Mesendoderm (in vitro differentiated cells): Measurements from ENCODE around the gene SRGAP3.

Experiments
- DNase-seq: peaks from one replicate; pipeline ENCODE4 v3.0.0; 2013
- H2AK5ac ChIP-seq: 2 replicates; pipeline ENCODE4 v1.6.1; 2013; ENCODE audit warnings: low read length, inconsistent platforms
- H2BK120ac ChIP-seq: 2 replicates; pipeline ENCODE4 v1.6.1; 2013; ENCODE audit warnings: low read depth, mild to moderate bottlenecking, low read length, moderate library complexity, mixed read lengths
- H2BK15ac ChIP-seq: replicated peaks from 2 replicates; pipeline ENCODE4 v1.6.1; 2013; ENCODE audit warnings: low read depth, mild to moderate bottlenecking, moderate library complexity
- H2BK5ac ChIP-seq: 2 replicates; pipeline ENCODE4 v1.6.1; 2013; ENCODE audit warnings: low read length, inconsistent platforms
- H3K18ac ChIP-seq: 2 replicates; pipeline ENCODE4 v1.6.1; 2013; ENCODE audit warnings: mild to moderate bottlenecking, low read length, mixed read lengths
- H3K23ac ChIP-seq: one replicate; pipeline ENCODE4 v1.6.1; 2013; ENCODE audit warnings: low read length
- H3K27ac ChIP-seq: 2 replicates; pipeline ENCODE4 v1.5.1; 2013; ENCODE audit warnings: low read depth, mild to moderate bottlenecking, inconsistent platforms, low read length, moderate library complexity
- H3K27me3 ChIP-seq: 2 replicates; pipeline ENCODE4 v1.6.1; 2013; ENCODE audit warnings: low read length, control low read depth, mild to moderate bottlenecking, inconsistent platforms; ENCODE audit not compliant: insufficient read depth, poor library complexity
- H3K36me3 ChIP-seq: 2 replicates; pipeline ENCODE4 v1.6.1; 2013; ENCODE audit warnings: low read length, inconsistent platforms; ENCODE audit not compliant: control insufficient read depth, insufficient read depth
- H3K4ac ChIP-seq: one replicate; pipeline ENCODE4 v1.6.1; 2013; ENCODE audit warnings: low read depth, mild to moderate bottlenecking, low read length, moderate library complexity
- H3K4me1 ChIP-seq: 2 replicates; pipeline ENCODE4 v1.6.1; 2013; ENCODE audit warnings: low read depth, low read length, inconsistent platforms; ENCODE audit not compliant: control insufficient read depth
- H3K4me2 ChIP-seq: 2 replicates; pipeline ENCODE4 v1.6.1; 2013; ENCODE audit warnings: low read length
- H3K4me3 ChIP-seq: 2 replicates; pipeline ENCODE4 v1.5.1; 2013; ENCODE audit warnings: mild to moderate bottlenecking, low read length
- H3K56ac ChIP-seq: one replicate; pipeline ENCODE4 v1.6.1; 2013; ENCODE audit warnings: low read length
- H3K79me1 ChIP-seq: 2 replicates; pipeline ENCODE4 v1.6.1; 2013; ENCODE audit warnings: low read length, inconsistent platforms
- H3K79me2 ChIP-seq: 2 replicates; pipeline ENCODE4 v1.6.1; 2013; ENCODE audit warnings: mild to moderate bottlenecking, low read length; ENCODE audit not compliant: control insufficient read depth, insufficient read depth
- H3K9ac ChIP-seq: 2 replicates; pipeline ENCODE4 v1.6.1; 2013; ENCODE audit warnings: low read length, inconsistent platforms
- H4K5ac ChIP-seq: one replicate; pipeline ENCODE4 v1.6.1; 2013; ENCODE audit warnings: low read length
- H4K8ac ChIP-seq: one replicate; pipeline ENCODE4 v1.6.1; 2013; ENCODE audit warnings: low read depth, mild to moderate bottlenecking, control low read depth, low read length, moderate library complexity
- WGBS: extraction: QIAGEN DNeasy Blood & Tissue Kit; methylation state at CpG from one replicate; pipeline ENCODE4 v1.1.7; 2013; ENCODE audit warnings: low lambda C conversion rate, missing lambda C conversion rate; ENCODE audit not compliant: insufficient coverage; ENCODE audit errors: extremely low coverage; 5-methylcytosine and 5-hydroxymethylcytosine counted together

Gene SRGAP3

DNA sequence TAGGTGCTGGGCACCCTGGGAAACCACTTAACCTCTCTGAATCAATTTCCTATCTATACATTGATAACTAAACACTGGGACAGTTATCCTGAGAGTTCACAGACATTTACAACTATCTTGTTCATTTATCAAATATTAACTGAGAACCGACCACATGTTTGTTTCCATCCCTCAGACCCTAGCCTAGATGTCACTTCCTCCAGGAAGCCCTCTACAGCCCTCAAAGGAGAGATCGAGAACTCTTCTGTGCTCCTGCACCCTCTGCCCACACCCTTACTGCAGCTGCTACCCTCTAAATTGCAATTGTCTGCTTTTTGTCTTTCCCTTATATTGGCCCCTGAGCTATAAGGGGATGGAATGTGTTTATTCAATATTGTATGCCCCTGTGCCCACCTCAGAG, 46.1 kb downstream of the SRGAP3 start:
- Histone ChIP-seq H3K4me1 (peaks cover 6% of the 10 kb centered on the region), H4K5ac (no peak overlapping the region)
- no peak for DNase-seq

DNA sequence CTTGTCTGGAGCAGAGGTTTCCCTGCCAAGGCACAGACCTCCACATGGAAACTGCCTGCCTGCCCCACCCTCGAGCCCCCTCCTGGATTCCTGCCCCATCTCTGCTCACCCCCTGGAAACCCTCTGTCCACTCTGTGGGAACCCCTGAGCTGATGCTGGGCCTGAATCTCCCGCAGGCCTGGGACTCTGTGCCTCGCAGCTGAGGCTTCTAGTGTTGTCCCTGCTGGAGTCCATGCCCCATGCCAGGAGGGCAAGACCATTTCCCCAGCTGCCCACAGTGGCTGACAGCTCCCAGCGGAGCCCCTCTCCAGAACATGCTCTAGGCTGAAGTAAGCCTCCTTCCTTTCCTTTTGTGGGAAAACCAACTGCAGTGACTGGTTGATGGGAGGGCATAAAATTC, 46.9 kb downstream of the SRGAP3 start:
- H3K9ac ChIP-seq, result no peak overlapping the region
- no peak overlapping the region for H3K27ac ChIP-seq
- no peaks in the 10 kb centered on the region for H3K79me2 ChIP-seq
- H4K5ac ChIP-seq, result no peak overlapping the region
- no peak overlapping the region for H2BK15ac ChIP-seq
- no peak overlapping the region for H4K8ac ChIP-seq
- no peak overlapping the region for H2BK120ac ChIP-seq
- H3K79me1 ChIP-seq, result no peaks in the 10 kb centered on the region
- no peak overlapping the region for H2BK5ac ChIP-seq
- H3K23ac ChIP-seq, result no peak overlapping the region
- no peak for DNase-seq
- H3K56ac ChIP-seq, result no peak overlapping the region
- no peak overlapping the region for H3K4ac ChIP-seq
- no peak overlapping the region for H3K4me3 ChIP-seq
- no peaks in the 10 kb centered on the region for H3K27me3 ChIP-seq
- H2AK5ac ChIP-seq, result no peak overlapping the region
- H3K4me1 ChIP-seq, result peaks cover 6% of the 10 kb centered on the region
- WGBS, result no CpG with 5 or more reads among the region's 4 CpGs
- no peak overlapping the region for H3K4me2 ChIP-seq
- H3K18ac ChIP-seq, result no peak overlapping the region
- no peaks in the 10 kb centered on the region for H3K36me3 ChIP-seq

More for the DNA sequence above, 46.1 kb downstream of the SRGAP3 start:
- Histone ChIP-seq H2AK5ac (no peak overlapping the region), H3K9ac (no peak overlapping the region), H3K27ac (no peak overlapping the region), H3K79me1 (no peaks in the 10 kb centered on the region), H3K4ac (no peak overlapping the region), H3K4me3 (no peak overlapping the region), H3K27me3 (no peaks in the 10 kb centered on the region), H3K4me2 (no peak overlapping the region), H3K79me2 (no peaks in the 10 kb centered on the region), H3K56ac (no peak overlapping the region), H2BK5ac (no peak overlapping the region), H2BK120ac (no peak overlapping the region), H3K23ac (no peak overlapping the region), H3K36me3 (no peaks in the 10 kb centered on the region), H3K18ac (no peak overlapping the region), H4K8ac (no peak overlapping the region), H2BK15ac (no peak overlapping the region)
- no CpG with 5 or more reads among the region's 2 CpGs for WGBS

DNA sequence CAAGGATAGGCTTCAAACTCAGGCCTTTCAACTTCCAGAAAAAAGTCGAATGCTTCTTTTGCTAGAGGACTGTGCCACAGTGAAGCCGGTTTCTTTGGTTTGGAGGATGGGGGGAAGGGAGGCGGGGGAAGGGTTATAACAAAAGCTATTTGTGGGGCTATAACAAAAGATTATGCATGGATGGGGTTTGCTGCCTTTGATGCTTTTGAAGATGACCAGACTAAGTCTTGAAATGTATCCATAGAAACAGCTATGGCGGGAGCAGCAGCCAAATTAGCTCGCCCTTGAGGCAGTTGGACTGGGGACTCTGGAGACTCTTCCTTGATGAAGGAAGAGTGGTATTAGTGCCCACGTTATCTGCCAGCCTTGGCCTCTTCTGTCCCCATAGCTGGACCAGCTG, 47.5 kb downstream of the SRGAP3 start:
- Histone ChIP-seq H2AK5ac (no peak overlapping the region), H2BK120ac (no peak overlapping the region), H3K36me3 (no peaks in the 10 kb centered on the region), H3K4ac (no peak overlapping the region), H3K4me2 (no peak overlapping the region), H2BK5ac (no peak overlapping the region), H4K5ac (no peak overlapping the region), H4K8ac (no peak overlapping the region), H3K23ac (no peak overlapping the region), H3K79me1 (no peaks in the 10 kb centered on the region), H3K4me1 (peaks cover 6% of the 10 kb centered on the region), H3K9ac (no peak overlapping the region), H3K18ac (no peak overlapping the region), H3K56ac (no peak overlapping the region), H3K27me3 (no peaks in the 10 kb centered on the region), H2BK15ac (no peak overlapping the region), H3K79me2 (no peaks in the 10 kb centered on the region), H3K4me3 (no peak overlapping the region), H3K27ac (no peak overlapping the region)
- no peak for DNase-seq
- no CpG with 5 or more reads among the region's 6 CpGs for WGBS

DNA sequence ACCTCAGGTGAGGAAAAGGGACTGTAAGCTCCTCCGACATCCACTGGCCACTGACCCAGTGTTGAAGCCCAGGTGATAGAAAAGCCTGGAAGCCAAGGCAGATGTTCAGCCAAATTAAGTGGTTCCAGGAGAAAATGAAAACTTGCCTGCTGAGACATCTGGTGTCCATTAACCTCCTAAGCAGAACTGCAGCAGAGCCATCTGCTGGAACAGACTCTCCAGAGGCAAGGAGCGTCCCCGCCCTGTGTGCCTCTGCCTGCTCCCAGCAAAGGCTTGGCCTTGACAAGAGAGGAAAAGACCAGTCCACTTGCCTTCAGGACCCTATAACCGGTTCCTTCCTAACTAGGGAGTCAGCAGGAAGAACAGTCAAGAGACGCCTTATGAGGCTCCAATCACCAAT, 48.2 kb downstream of the SRGAP3 start:
- no peaks in the 10 kb centered on the region for H3K79me2 ChIP-seq
- WGBS, result no CpG with 5 or more reads among the region's 5 CpGs
- no peak overlapping the region for H3K18ac ChIP-seq
- no peaks in the 10 kb centered on the region for H3K36me3 ChIP-seq
- H3K4me3 ChIP-seq, result no peak overlapping the region
- no peak overlapping the region for H3K4me2 ChIP-seq
- H3K79me1 ChIP-seq, result no peaks in the 10 kb centered on the region
- no peak overlapping the region for H3K9ac ChIP-seq
- no peak overlapping the region for H3K4ac ChIP-seq
- no peak overlapping the region for H3K23ac ChIP-seq
- no peaks in the 10 kb centered on the region for H3K27me3 ChIP-seq
- peaks cover 6% of the 10 kb centered on the region for H3K4me1 ChIP-seq
- H2BK120ac ChIP-seq, result no peak overlapping the region
- H2AK5ac ChIP-seq, result no peak overlapping the region
- H2BK15ac ChIP-seq, result no peak overlapping the region
- H4K5ac ChIP-seq, result no peak overlapping the region
- no peak overlapping the region for H4K8ac ChIP-seq
- no peak overlapping the region for H3K27ac ChIP-seq
- no peak overlapping the region for H2BK5ac ChIP-seq
- DNase-seq, result no peak
- H3K56ac ChIP-seq, result no peak overlapping the region

- Histone ChIP-seq H3K9ac (no peak overlapping the region), H3K18ac (no peak overlapping the region), H3K27me3 (no peaks in the 10 kb centered on the region), H3K4me1 (peaks cover 4% of the 10 kb centered on the region), H3K4me3 (no peak overlapping the region), H2BK5ac (no peak overlapping the region), H2BK120ac (no peak overlapping the region), H4K5ac (no peak overlapping the region), H3K4me2 (no peak overlapping the region), H3K56ac (no peak overlapping the region), H3K4ac (no peak overlapping the region), H3K36me3 (no peaks in the 10 kb centered on the region), H3K79me2 (no peaks in the 10 kb centered on the region), H3K23ac (no peak overlapping the region), H2BK15ac (no peak overlapping the region), H3K27ac (no peak overlapping the region), H2AK5ac (no peak overlapping the region), H4K8ac (no peak overlapping the region), H3K79me1 (no peaks in the 10 kb centered on the region)
- WGBS, result no CpG with 5 or more reads among the region's 3 CpGs
- no peak for DNase-seq
Measured at GRCh38 chr3:9199775-9200174, 49.7 kb downstream of the SRGAP3 start.

GRCh38 chr3:9198899-9199335, 50.5 kb downstream of the SRGAP3 start:
- no peak overlapping the region for H3K9ac ChIP-seq
- H3K27ac ChIP-seq, result no peak overlapping the region
- H3K79me1 ChIP-seq, result no peaks in the 10 kb centered on the region
- no peak overlapping the region for H2BK120ac ChIP-seq
- H4K5ac ChIP-seq, result no peak overlapping the region
- H3K23ac ChIP-seq, result no peak overlapping the region
- H3K4ac ChIP-seq, result no peak overlapping the region
- no peaks in the 10 kb centered on the region for H3K36me3 ChIP-seq
- H3K18ac ChIP-seq, result no peak overlapping the region
- no peak overlapping the region for H3K4me3 ChIP-seq
- peaks cover 1% of the 10 kb centered on the region for H3K4me1 ChIP-seq
- H4K8ac ChIP-seq, result no peak overlapping the region
- no peak overlapping the region for H2BK5ac ChIP-seq
- no peak overlapping the region for H2AK5ac ChIP-seq
- WGBS, result no CpG with 5 or more reads among the region's 10 CpGs
- no peak overlapping the region for H3K56ac ChIP-seq
- H3K4me2 ChIP-seq, result no peak overlapping the region
- no peaks in the 10 kb centered on the region for H3K27me3 ChIP-seq
- peak; percentile 55 for DNase-seq
- no peaks in the 10 kb centered on the region for H3K79me2 ChIP-seq
- no peak overlapping the region for H2BK15ac ChIP-seq
